Naive thymus-derived CD8-positive, alpha-beta T cell (primary cell): ENCODE results near the gene IDE. TPM values are rescaled to one million over a fixed set of nuclear protein-coding genes. Genes with fewer than 3 reads are reported as not detected.
A peak's percentile ranks its signal among the peaks of the same experiment; 100 is the strongest.

ENCODE experiments used
- ATAC-seq, 2 donors: fragments of 150-1000 bp; cut with Tn5 transposase in 1 of 2; sonication (Bioruptor Pico), chemical (Tn5 transposase) in 1 of 2; 1 replicate in 1 of 2; 2 replicates in 1 of 2; pipeline ENCODE4 v1.10.0; 2021; ENCODE audit warnings: mild to moderate bottlenecking in 2 of 2, moderate library complexity in 2 of 2
- POLR2A ChIA-PET: fragments of 350-600 bp; sonication (Branson Sonifier 250); formaldehyde crosslinking; loops from one replicate; lab custom pipeline; 2021; ENCODE audit warnings: antibody characterized with exemption; lab: Charles Lee
- DNase-seq, 10 donors: peaks; one replicate each; pipeline versions ENCODE4 v3.0.0 to v3.0.0-alpha.2; 2020 to 2022
- H3K27ac Mint-ChIP-seq, 10 donors: one replicate each; pipeline ENCODE4 v1.8.0; 2020 to 2022; ENCODE audit warnings: mild to moderate bottlenecking in 10 of 10, mixed read lengths in 10 of 10, moderate library complexity in 4 of 10, inconsistent platforms in 1 of 10
- H3K27me3 Mint-ChIP-seq, 5 donors: one replicate each; pipeline ENCODE4 v1.8.0; 2021 to 2022; ENCODE audit warnings: mixed read lengths in 5 of 5
- H3K36me3 Mint-ChIP-seq, 3 donors: one replicate each; pipeline ENCODE4 v1.8.0; 2020 to 2022; ENCODE audit warnings: mixed read lengths in 3 of 3, mild to moderate bottlenecking in 2 of 3, inconsistent platforms in 1 of 3
- H3K4me1 Mint-ChIP-seq, 4 donors: one replicate each; pipeline ENCODE4 v1.8.0; 2021 to 2022; ENCODE audit warnings: mixed read lengths in 4 of 4
- H3K4me3 Mint-ChIP-seq, 10 donors: one replicate each; pipeline ENCODE4 v1.8.0; 2020 to 2022; ENCODE audit warnings: mild to moderate bottlenecking in 10 of 10, mixed read lengths in 10 of 10, moderate library complexity in 6 of 10, inconsistent platforms in 1 of 10
- H3K9me3 Mint-ChIP-seq, 9 donors: one replicate each; pipeline ENCODE4 v1.8.0; 2020 to 2022; ENCODE audit warnings: mixed read lengths in 9 of 9, mild to moderate bottlenecking in 3 of 9, inconsistent platforms in 1 of 9, moderate library complexity in 1 of 9
- polyA plus RNA-seq, 3 donors: library from polyadenylated mRNA; unstranded; fragments of 300-500 nt; fragmentation: Illumina TruSeq; gene quantifications; one replicate each; pipeline ENCODE4 v1.2.3, GENCODE V29; 2021
- total RNA-seq, 8 experiments: library from RNA in 2 of 8; stranded (reverse) in 2 of 8; gene quantifications; one replicate each; pipeline ENCODE4 v1.2.3 and lab custom pipeline; 2021 to 2026

IDE gene
- total and polyA plus RNA-seq, 5 experiments from 2014 or later = 7.3 to 29.0 (median 11.2) TPM

- Mint-ChIP-seq H3K4me1 (peaks cover 0 to 2% (median 0%) of the 10 kb centered on the region in 4 donors), H3K27me3 (no peaks in the 10 kb centered on the region), H3K4me3 (no peak overlapping the region), H3K9me3 (no peaks in the 10 kb centered on the region), H3K27ac (peak overlapping the region in 1 of 10 donors; percentile 10), H3K36me3 (peaks cover 0 to 49% (median 3%) of the 10 kb centered on the region in 3 donors)
- ATAC-seq = no peak
- no peak for DNase-seq
- POLR2A ChIA-PET = no interaction called here
Measured at GRCh38 chr10:92523639-92524038, 50.3 kb downstream of the IDE start.

- POLR2A ChIA-PET = interaction anchor here (1.3 to 1.5 kb wide), 2 partner anchors 57 to 74 kb away, joined by 5 to 16 read pairs; partner anchors contain the start of gene IDE
- Mint-ChIP-seq H3K27me3 (no peaks in the 10 kb centered on the region), H3K27ac (peak overlapping the region in 4 of 10 donors; percentile 2 to 48 (median 22)), H3K4me3 (no peak overlapping the region), H3K9me3 (no peaks in the 10 kb centered on the region), H3K36me3 (peaks cover 0 to 32% (median 4%) of the 10 kb centered on the region in 3 donors), H3K4me1 (peaks cover 1 to 7% (median 7%) of the 10 kb centered on the region in 4 donors)
- DNase-seq (peak; percentile 45 to 82 (median 65)), ATAC-seq (peak; percentile 97 to 99)
Measured at GRCh38 chr10:92517034-92517655, 56.7 kb downstream of the IDE start.

- no peaks in the 10 kb centered on the region for H3K27me3 Mint-ChIP-seq
- no peak for DNase-seq
- no peak for ATAC-seq
- H3K36me3 Mint-ChIP-seq = peaks cover 0 to 61% (median 30%) of the 10 kb centered on the region in 3 donors
- H3K4me3 Mint-ChIP-seq = no peak overlapping the region
- no peak overlapping the region for H3K27ac Mint-ChIP-seq
- H3K9me3 Mint-ChIP-seq = no peaks in the 10 kb centered on the region
- H3K4me1 Mint-ChIP-seq = no peaks in the 10 kb centered on the region
- POLR2A ChIA-PET = no interaction called here
Measured at GRCh38 chr10:92508866-92509265, 65.0 kb downstream of the IDE start.

GRCh38 chr10:92506336-92506735, 67.6 kb downstream of the IDE start:
- Mint-ChIP-seq H3K9me3 (no peaks in the 10 kb centered on the region), H3K27ac (no peak overlapping the region), H3K4me1 (no peaks in the 10 kb centered on the region), H3K4me3 (no peak overlapping the region), H3K27me3 (no peaks in the 10 kb centered on the region), H3K36me3 (peaks cover 0 to 65% (median 34%) of the 10 kb centered on the region in 3 donors)
- no peak for DNase-seq
- no peak for ATAC-seq
- POLR2A ChIA-PET = no interaction called here

- peak overlapping the region in 1 of 10 donors; percentile 1 for H3K27ac Mint-ChIP-seq
- ATAC-seq (no peak), DNase-seq (no peak)
- H3K9me3 Mint-ChIP-seq = no peaks in the 10 kb centered on the region
- no peaks in the 10 kb centered on the region for H3K27me3 Mint-ChIP-seq
- POLR2A ChIA-PET = no interaction called here
- peaks cover 0 to 76% (median 42%) of the 10 kb centered on the region in 3 donors for H3K36me3 Mint-ChIP-seq
- H3K4me3 Mint-ChIP-seq = no peak overlapping the region
- H3K4me1 Mint-ChIP-seq = no peaks in the 10 kb centered on the region
Measured at GRCh38 chr10:92505044-92505443, 68.8 kb downstream of the IDE start.

GRCh38 chr10:92502296-92502808, 71.5 kb downstream of the IDE start:
- no peak for ATAC-seq
- H3K4me1 Mint-ChIP-seq = no peaks in the 10 kb centered on the region
- peaks cover 0 to 74% (median 41%) of the 10 kb centered on the region in 3 donors for H3K36me3 Mint-ChIP-seq
- no peak for DNase-seq
- POLR2A ChIA-PET = no interaction called here
- no peaks in the 10 kb centered on the region for H3K27me3 Mint-ChIP-seq
- H3K4me3 Mint-ChIP-seq = no peak overlapping the region
- H3K9me3 Mint-ChIP-seq = no peaks in the 10 kb centered on the region
- H3K27ac Mint-ChIP-seq = no peak overlapping the region

- H3K4me3 Mint-ChIP-seq = no peak overlapping the region
- H3K27me3 Mint-ChIP-seq = no peaks in the 10 kb centered on the region
- DNase-seq (no peak), ATAC-seq (no peak)
- peaks cover 12 to 76% (median 32%) of the 10 kb centered on the region in 3 donors for H3K36me3 Mint-ChIP-seq
- no peaks in the 10 kb centered on the region for H3K9me3 Mint-ChIP-seq
- H3K4me1 Mint-ChIP-seq = no peaks in the 10 kb centered on the region
- H3K27ac Mint-ChIP-seq = peak overlapping the region in 2 of 10 donors; percentile 26 to 79
- POLR2A ChIA-PET = no interaction called here
Measured at GRCh38 chr10:92493362-92493761, 80.5 kb downstream of the IDE start.

GRCh38 chr10:92492748-92493240, 81.1 kb downstream of the IDE start:
- Mint-ChIP-seq H3K27ac (no peak overlapping the region), H3K27me3 (no peaks in the 10 kb centered on the region), H3K4me3 (no peak overlapping the region), H3K36me3 (peaks cover 12 to 76% (median 31%) of the 10 kb centered on the region in 3 donors), H3K9me3 (no peaks in the 10 kb centered on the region), H3K4me1 (no peaks in the 10 kb centered on the region)
- POLR2A ChIA-PET = no interaction called here
- DNase-seq (no peak), ATAC-seq (no peak)

GRCh38 chr10:92490387-92490786, 83.5 kb downstream of the IDE start:
- POLR2A ChIA-PET = no interaction called here
- Mint-ChIP-seq H3K27ac (no peak overlapping the region), H3K4me3 (no peak overlapping the region), H3K4me1 (no peaks in the 10 kb centered on the region), H3K27me3 (no peaks in the 10 kb centered on the region), H3K36me3 (peaks cover 12 to 85% (median 31%) of the 10 kb centered on the region in 3 donors), H3K9me3 (no peaks in the 10 kb centered on the region)
- ATAC-seq (no peak), DNase-seq (no peak)

- Mint-ChIP-seq H3K4me3 (no peak overlapping the region), H3K27ac (no peak overlapping the region), H3K4me1 (no peaks in the 10 kb centered on the region), H3K27me3 (no peaks in the 10 kb centered on the region), H3K36me3 (peaks cover 6 to 96% (median 37%) of the 10 kb centered on the region in 3 donors), H3K9me3 (no peaks in the 10 kb centered on the region)
- no peak for DNase-seq
- ATAC-seq = no peak
- POLR2A ChIA-PET = no interaction called here
Measured at GRCh38 chr10:92486637-92487036, 87.3 kb downstream of the IDE start.

GRCh38 chr10:92483539-92483938, 90.4 kb downstream of the IDE start:
- Mint-ChIP-seq H3K36me3 (peaks cover 0 to 96% (median 36%) of the 10 kb centered on the region in 3 donors), H3K9me3 (no peaks in the 10 kb centered on the region), H3K27me3 (no peaks in the 10 kb centered on the region), H3K4me3 (no peak overlapping the region), H3K4me1 (peaks cover 0 to 1% (median 0%) of the 10 kb centered on the region in 4 donors), H3K27ac (no peak overlapping the region)
- no peak for DNase-seq
- no peak for ATAC-seq
- POLR2A ChIA-PET = no interaction called here

GRCh38 chr10:92480413-92480812, 93.5 kb downstream of the IDE start:
- Mint-ChIP-seq H3K27ac (no peak overlapping the region), H3K4me1 (peaks cover 0 to 1% (median 0%) of the 10 kb centered on the region in 4 donors), H3K36me3 (peaks cover 0 to 88% (median 31%) of the 10 kb centered on the region in 3 donors), H3K4me3 (no peak overlapping the region), H3K9me3 (no peaks in the 10 kb centered on the region), H3K27me3 (no peaks in the 10 kb centered on the region)
- POLR2A ChIA-PET = no interaction called here
- DNase-seq = no peak
- no peak for ATAC-seq

- Mint-ChIP-seq H3K4me1 (peaks cover 0 to 1% (median 0%) of the 10 kb centered on the region in 4 donors), H3K9me3 (no peaks in the 10 kb centered on the region), H3K36me3 (peaks cover 0 to 87% (median 33%) of the 10 kb centered on the region in 3 donors), H3K27me3 (no peaks in the 10 kb centered on the region), H3K4me3 (no peak overlapping the region), H3K27ac (peak overlapping the region in 1 of 10 donors; percentile 7)
- POLR2A ChIA-PET = no interaction called here
- ATAC-seq = no peak
- no peak for DNase-seq
Measured at GRCh38 chr10:92479547-92479946, 94.3 kb downstream of the IDE start.
